Psoas muscle (tissue), 8 donors: ENCODE measurements around the gene PIMREG. TPM values are rescaled to one million over a fixed set of nuclear protein-coding genes. Genes with fewer than 3 reads are reported as not detected.

Source experiments
- ATAC-seq, 4 donors: fragments of 200-7000 bp; cut with Tn5 transposase; one replicate each; pipeline ENCODE4 v1.9.1; 2020; ENCODE audit warnings: moderate library complexity in 3 of 4, mild to moderate bottlenecking in 2 of 4
- DNase-seq, 2 donors: peaks; one replicate each; pipeline ENCODE4 v3.0.0-alpha.2; 2020
- H3K27ac ChIP-seq: fragments of 200-600 bp; one replicate; pipeline ENCODE4 v1.8.0; 2022
- H3K27me3 ChIP-seq, 3 donors: fragments of 200-600 bp in 1 of 3; one replicate each; pipeline versions ENCODE4 v1.6.1 to v1.8.0; 2013 to 2022; ENCODE audit warnings: low read length in 2 of 3, mild to moderate bottlenecking in 2 of 3, moderate library complexity in 1 of 3; ENCODE audit not compliant: insufficient read depth in 3 of 3
- H3K36me3 ChIP-seq, 2 donors: fragments of 200-600 bp in 1 of 2; one replicate each; pipeline versions ENCODE4 v1.6.1 to v1.8.0; 2013 to 2022; ENCODE audit warnings: low read depth in 1 of 2, mild to moderate bottlenecking in 1 of 2, moderate library complexity in 1 of 2; ENCODE audit not compliant: insufficient read depth in 1 of 2
- H3K4me1 ChIP-seq: fragments of 200-600 bp; one replicate; pipeline ENCODE4 v1.8.0; 2022
- H3K4me3 ChIP-seq: fragments of 200-600 bp; one replicate; pipeline ENCODE4 v1.8.0; 2022; ENCODE audit warnings: mild to moderate bottlenecking
- H3K9me3 ChIP-seq: fragments of 200-600 bp; one replicate; pipeline ENCODE4 v1.8.0; 2022
- CTCF ChIP-seq: fragments of 200-600 bp; IDR thresholded peaks from one replicate; pipeline ENCODE4 v1.8.0; 2022; ENCODE audit warnings: antibody characterized with exemption
- WGBS, 3 donors: extraction: QIAGEN DNeasy Blood & Tissue Kit; methylation state at CpG; one replicate each; pipeline versions ENCODE4 v1.1.6 to v1.1.7; 2013; 5-methylcytosine and 5-hydroxymethylcytosine counted together
- intact Hi-C, 2 donors: fragments of 100-400 bp; cut with DNase I; formaldehyde crosslinking; loops; one replicate each; pipeline versions ENCODE4 v1.11.0 to v1.14.2; 2022
- polyA plus RNA-seq, 3 donors: library from polyadenylated mRNA; stranded (reverse); fragments of 200-250 nt; gene quantifications; one replicate each; pipeline ENCODE4 v1.2.3, GENCODE V29; 2013
- total RNA-seq, 4 donors: library from RNA; stranded (reverse); fragmentation: NEBNext Ultra II Directional in 2 of 4; extraction: Animal tissue kit (Norgen Biotek cat#: 25700) in 2 of 4; gene quantifications; one replicate each; pipeline versions ENCODE4 v1.2.1 to v1.2.4, GENCODE V29; 2021 to 2023
- donor health status: healthy with polysubstance abuse.
- donor health status: DM: no; HTN: no; CAD: no; lungs with moderate emphysema.
- donor health status: Bipolar disorder and iron deficiency.
- donor health status: healthy.
- donor health status: DM: yes; HTN: yes; CAD: no.
- donor health status: DM: no; HTN: no; CAD: no.
- donor health status: DM: no; HTN: no; CAD: no.
- donor health status: DM: yes; HTN: yes; CAD: no.

Gene PIMREG
- total and polyA plus RNA-seq, 7 donors: 0.18 to 0.38 (median 0.21) TPM; not detected in 4

DNA sequence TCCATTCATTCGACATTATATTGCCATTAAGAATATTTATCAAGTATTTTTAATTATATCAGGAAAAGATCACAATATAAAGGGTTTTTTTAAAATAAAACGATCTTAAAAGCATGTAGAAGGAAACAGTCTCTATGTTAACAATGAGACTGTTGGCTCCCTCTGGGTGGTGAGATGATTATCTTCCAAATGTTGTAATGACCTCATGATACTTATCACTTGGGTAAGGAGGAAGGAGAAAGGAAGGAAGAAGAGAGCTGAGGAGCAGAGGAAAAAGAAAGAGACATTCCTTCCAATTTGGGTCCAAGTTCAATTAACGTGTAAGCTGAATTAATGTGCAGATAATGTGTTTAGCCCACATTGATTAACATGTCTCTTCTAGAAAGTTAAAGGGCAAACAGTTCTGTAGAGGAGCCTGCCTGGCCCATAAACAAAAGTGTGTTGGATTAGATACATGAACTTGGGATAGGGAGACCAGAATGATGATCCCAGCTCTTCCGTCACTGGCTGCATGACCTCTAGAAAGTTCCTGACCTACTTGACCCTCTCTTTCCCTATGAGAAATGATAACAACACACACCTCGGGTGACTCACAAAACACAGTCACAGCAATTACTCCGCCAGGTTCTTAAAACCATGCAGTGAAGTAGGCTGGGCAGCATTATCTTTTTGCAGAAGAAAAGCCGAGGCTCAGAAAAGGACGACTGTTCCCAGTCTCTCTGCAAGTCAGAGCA lies 32.0 kb downstream of the PIMREG start:
- Histone ChIP-seq H3K36me3 (no peaks in the 10 kb centered on the region), H3K4me1 (no peaks in the 10 kb centered on the region), H3K27me3 (peaks cover 0 to 2% (median 0%) of the 10 kb centered on the region in 3 donors), H3K9me3 (no peaks in the 10 kb centered on the region), H3K27ac (no peak overlapping the region), H3K4me3 (no peak overlapping the region)
- DNase-seq (no peak), ATAC-seq (no peak)
- 69 to 75% (median 72%) methylated on average over 8 of the region's 8 CpGs for WGBS, 3 donors
- no peak for TF ChIP-seq CTCF
- intact Hi-C loops: loop anchor here (10.0 kb wide), 1 partner anchor 169 kb away; the partner anchor contains the start of genes KIAA0753 (in 2 of the 2) and TXNDC17 (in 2 of the 2)

GRCh38 chr17:6476810-6477179 lies 32.5 kb downstream of the PIMREG start:
- DNase-seq (no peak), ATAC-seq (no peak)
- 78 to 90% (median 81%) methylated on average over 10 of the region's 10 CpGs for WGBS, 3 donors
- H3K27ac ChIP-seq: no peak overlapping the region
- no peak overlapping the region for H3K4me3 ChIP-seq
- H3K27me3 ChIP-seq: peaks cover 0 to 2% (median 0%) of the 10 kb centered on the region in 3 donors
- intact Hi-C loops: loop anchor here (10.0 kb wide), 1 partner anchor 168 kb away; the partner anchor contains the start of genes KIAA0753 (in 2 of the 2) and TXNDC17 (in 2 of the 2)
- H3K9me3 ChIP-seq: no peaks in the 10 kb centered on the region
- no peaks in the 10 kb centered on the region for H3K4me1 ChIP-seq
- no peaks in the 10 kb centered on the region for H3K36me3 ChIP-seq
- TF ChIP-seq CTCF: no peak

DNA sequence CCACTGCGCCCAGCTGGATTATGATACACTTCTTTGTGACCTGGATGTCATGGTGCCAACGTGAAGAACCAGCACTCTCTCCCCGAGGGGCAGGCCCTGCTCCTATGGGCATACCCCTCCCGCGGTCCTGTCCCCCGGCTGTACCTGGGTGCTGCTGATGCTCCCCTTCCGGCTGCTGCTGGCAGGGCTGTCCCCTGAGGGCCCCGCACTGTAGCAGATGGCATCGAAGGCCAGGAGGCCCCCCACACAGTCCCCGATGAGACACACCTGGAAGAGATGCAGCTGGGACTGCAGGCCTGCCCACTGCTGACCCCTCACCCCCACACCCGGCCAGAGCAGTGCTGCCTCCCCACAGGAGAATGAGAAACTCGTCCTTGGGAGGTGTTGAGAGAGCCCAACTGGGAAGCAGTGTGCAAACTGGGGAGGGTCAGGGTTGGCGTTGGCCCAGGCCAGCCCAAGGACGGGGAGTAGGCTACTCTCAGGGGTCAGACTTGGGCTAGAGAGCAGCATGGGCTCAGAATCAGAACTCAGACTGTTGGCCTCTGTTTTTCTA lies 33.7 kb downstream of the PIMREG start:
- Histone ChIP-seq H3K27me3 (peaks cover 0 to 2% (median 0%) of the 10 kb centered on the region in 3 donors), H3K36me3 (no peaks in the 10 kb centered on the region), H3K27ac (no peak overlapping the region), H3K9me3 (no peaks in the 10 kb centered on the region), H3K4me1 (no peaks in the 10 kb centered on the region), H3K4me3 (no peak overlapping the region)
- 87 to 89% (median 88%) methylated on average over 14 of the region's 14 CpGs for WGBS, 3 donors
- intact Hi-C loops: loop anchor here (10.0 kb wide), 1 partner anchor 167 kb away; the partner anchor contains the start of genes KIAA0753 (in 2 of the 2) and TXNDC17 (in 2 of the 2)
- DNase-seq (no peak), ATAC-seq (no peak)
- TF ChIP-seq CTCF: no peak

- DNase-seq (no peak), ATAC-seq (no peak)
- Histone ChIP-seq H3K36me3 (no peaks in the 10 kb centered on the region), H3K27ac (no peak overlapping the region), H3K27me3 (peaks cover 0 to 2% (median 0%) of the 10 kb centered on the region in 3 donors), H3K9me3 (no peaks in the 10 kb centered on the region), H3K4me3 (no peak overlapping the region), H3K4me1 (no peaks in the 10 kb centered on the region)
- TF ChIP-seq CTCF: no peak
- 87 to 94% (median 93%) methylated on average over 10 to 11 of the region's 11 CpGs for WGBS, 3 donors
- intact Hi-C loops: loop anchor here (10.0 kb wide), 1 partner anchor 166 kb away; the partner anchor contains the start of genes KIAA0753 (in 2 of the 2) and TXNDC17 (in 2 of the 2)
These were observed 34.2 kb downstream of the PIMREG start for GRCh38 chr17:6478486-6478885.
